ENCODE measurements around the gene PEX14.
"Not testable (repeated sequence)": the region's sequence is repeated elsewhere in the genome, so short reads cannot be mapped to it uniquely, and the experiment has no call there.

The PEX14 gene

GRCh38 chr1:10450836-10451235 is 23.9 kb upstream of the PEX14 start:
- no peak for DNase-seq (ENCODE audit: low spot score)

- peak; percentile 63 for DNase-seq (ENCODE audit: low spot score)
Measured at GRCh38 chr1:10451287-10451686, 23.5 kb upstream of the PEX14 start.

DNA sequence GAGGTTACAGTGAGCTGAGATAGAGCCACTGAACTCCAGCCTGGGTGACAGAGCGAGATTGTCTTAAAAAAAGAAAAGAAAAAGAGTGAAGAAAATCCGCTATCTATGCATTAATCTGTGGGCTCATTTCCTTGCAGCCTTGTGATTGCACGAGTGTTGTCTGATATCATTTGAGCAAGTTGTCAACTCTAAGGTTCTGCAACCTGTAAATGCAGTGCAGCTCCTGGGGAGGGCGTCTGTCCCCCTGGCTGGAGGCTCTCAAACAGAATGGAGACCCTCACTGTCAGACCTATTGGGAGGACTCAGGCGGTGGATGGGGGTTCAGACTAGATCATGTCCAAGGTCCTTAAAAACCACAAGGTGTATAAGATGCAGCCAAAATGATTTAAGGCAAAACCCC is 18.7 kb upstream of the PEX14 start:
- DNase-seq (ENCODE audit: low spot score) = no peak

- no peak for DNase-seq (ENCODE audit: low spot score)
Measured at GRCh38 chr1:10456661-10457060, 18.1 kb upstream of the PEX14 start.

DNA sequence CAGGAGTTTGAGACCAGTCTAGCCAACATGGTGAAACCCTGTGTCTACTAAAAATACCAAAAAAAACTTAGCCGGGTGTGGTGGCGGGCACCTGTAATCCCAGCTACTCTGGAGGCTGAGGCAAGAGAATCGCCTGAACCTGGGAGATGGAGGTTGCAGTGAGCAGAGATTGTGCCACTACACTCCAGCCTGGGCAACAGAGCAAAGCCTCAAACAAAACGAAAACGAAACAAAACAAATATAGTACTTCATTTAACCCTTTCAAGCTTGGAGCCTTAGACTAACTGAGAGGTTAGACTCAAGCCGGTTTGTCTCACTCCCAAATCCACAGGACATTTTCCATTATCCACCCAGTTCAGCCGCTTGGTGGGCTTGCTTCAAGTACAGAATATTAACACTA is 17.3 kb upstream of the PEX14 start:
- DNase-seq (ENCODE audit: low spot score) = not testable (repeated sequence)

DNA sequence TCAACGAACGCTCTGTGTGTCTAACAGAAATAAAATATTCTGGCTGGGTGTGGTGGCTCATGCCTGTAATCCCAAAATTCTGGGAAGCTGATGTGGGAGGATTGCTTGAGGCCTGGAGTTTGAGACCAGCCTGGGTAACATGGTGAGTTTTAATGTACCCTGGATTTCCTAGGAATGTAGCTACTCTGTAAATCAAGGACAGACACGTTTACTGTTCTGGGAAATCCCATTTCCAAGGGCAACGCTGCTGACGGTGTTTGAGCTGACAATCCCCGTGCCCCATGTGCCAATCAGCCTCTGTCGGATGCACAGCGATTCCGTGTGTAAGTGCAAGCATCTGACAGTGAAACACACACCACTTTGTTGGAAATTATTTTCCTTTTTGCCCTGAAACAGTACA is 16.9 kb upstream of the PEX14 start:
- DNase-seq (ENCODE audit: low spot score) = no peak

- peak; percentile 70 for DNase-seq (ENCODE audit: low spot score)
Measured at GRCh38 chr1:10459184-10459583, 15.6 kb upstream of the PEX14 start.

DNA sequence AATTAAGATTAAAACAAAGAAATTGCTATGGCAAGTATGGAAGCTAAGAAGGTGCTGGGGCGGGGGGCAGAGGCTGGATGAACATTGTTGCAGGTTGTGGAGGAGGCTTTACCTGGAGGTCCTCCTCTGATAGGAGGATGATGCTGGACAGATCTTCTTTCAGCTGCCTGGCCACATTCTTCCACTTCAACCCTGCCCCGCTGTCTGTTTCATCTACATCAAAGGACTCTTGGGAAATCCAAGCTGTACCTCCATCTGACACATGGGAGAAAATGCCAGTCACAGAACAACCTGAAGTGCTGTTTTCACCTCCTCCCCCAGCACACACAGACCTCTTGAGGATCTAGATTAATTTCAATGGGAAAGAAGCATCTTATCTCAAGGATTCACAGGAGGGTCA is 7.7 kb upstream of the PEX14 start:
- DNase-seq (ENCODE audit: low spot score) = no peak

DNA sequence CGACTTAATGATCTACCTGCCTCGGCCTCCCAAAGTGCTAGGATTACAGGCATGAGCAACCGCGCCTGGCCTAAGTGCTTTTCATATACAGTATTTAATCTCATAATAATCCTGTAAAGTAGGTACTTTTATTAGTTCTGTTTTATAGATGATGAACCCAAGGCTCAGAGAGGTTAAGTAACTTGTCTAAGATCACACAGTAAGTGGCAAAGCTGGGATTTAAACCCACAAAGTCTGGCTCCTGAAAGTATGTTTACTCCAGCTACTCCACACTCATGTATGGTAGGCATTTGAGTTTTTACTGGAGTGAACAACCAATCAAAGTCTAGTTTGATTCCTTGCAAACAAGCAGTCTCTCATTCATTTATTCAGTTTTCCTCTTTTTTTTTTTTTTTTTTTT is 4.7 kb upstream of the PEX14 start:
- DNase-seq (ENCODE audit: low spot score) = no peak

GRCh38 chr1:10471411-10472219 is 3.1 kb upstream of the PEX14 start:
- no peak for DNase-seq (ENCODE audit: low spot score)

GRCh38 chr1:10472220-10473144 is 2.3 kb upstream of the PEX14 start, which contains the start of gene DFFA:
DFFA (minus strand) TSS chr1:10472529; CDS start chr1:10472458, 71 bp downstream.
- peak; percentile 96 for DNase-seq (ENCODE audit: low spot score)

- no peak for DNase-seq (ENCODE audit: low spot score)
Measured at GRCh38 chr1:10473145-10473765, 1.5 kb upstream of the PEX14 start.

DNA sequence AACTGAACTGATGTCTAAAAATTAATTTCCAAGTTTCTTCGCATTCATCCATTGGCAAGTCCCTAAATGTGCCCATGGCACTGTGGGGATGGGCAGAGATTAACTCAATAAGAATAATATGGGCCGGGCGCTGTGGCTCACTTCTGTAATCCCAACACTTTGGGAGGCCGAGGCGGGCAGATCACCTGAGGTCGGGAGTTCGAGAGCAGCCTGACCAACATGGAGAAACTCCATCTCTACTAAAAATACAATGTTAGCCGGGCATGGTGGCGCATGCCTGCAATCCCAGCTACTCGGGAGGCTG is 489 bp upstream of the PEX14 start:
- DNase-seq (ENCODE audit: low spot score) = not testable (repeated sequence)

GRCh38 chr1:10475510-10475909 is 760 bp downstream of the PEX14 start:
- DNase-seq (ENCODE audit: low spot score) = no peak

- DNase-seq (ENCODE audit: low spot score) = no peak
Measured at GRCh38 chr1:10479296-10479695, 4.5 kb downstream of the PEX14 start.

- no peak for DNase-seq (ENCODE audit: low spot score)
Measured at GRCh38 chr1:10480614-10481013, 5.9 kb downstream of the PEX14 start.

- DNase-seq (ENCODE audit: low spot score) = no peak
Measured at GRCh38 chr1:10484521-10484920, 9.8 kb downstream of the PEX14 start.

- no peak for DNase-seq (ENCODE audit: low spot score)
Measured at GRCh38 chr1:10489291-10490055, 14.7 kb downstream of the PEX14 start.

DNA sequence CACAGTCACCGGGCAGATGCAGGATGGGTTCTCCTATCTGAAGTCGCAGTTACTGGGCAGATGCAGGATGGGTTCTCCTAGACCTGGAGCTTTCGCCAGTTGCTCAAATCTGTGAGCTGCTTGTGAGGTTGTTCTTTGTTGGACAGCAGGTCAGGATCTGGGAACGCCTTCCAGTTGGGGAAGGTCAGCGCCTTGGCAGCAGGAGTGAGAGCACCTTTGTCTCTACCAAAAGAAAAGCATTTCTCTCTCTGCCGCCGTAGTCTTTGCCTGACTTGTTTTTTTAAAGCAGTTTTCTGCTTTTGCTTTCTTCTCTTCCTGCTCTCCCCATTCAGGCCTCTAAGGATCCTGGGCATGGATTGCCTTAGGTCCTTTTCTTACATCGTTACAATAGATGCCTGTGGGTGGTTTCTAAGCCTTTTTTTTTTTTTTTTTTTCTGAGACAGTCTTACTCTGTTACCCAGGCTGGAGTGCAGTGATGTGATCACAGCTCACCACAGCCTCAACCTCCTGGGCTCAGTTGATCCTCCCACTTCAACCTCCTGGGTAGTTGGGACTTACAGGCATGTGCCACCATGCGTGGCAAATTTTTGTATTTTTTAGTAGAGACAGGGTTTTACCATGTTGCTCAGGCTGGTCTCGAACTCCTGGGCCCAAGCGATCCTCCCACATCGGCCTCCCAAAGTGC is 15.7 kb downstream of the PEX14 start:
- DNase-seq (ENCODE audit: low spot score) = no peak

GRCh38 chr1:10494418-10494753 is 19.6 kb downstream of the PEX14 start:
- DNase-seq (ENCODE audit: low spot score) = no peak

- DNase-seq (ENCODE audit: low spot score) = peak; percentile 89
Measured at GRCh38 chr1:10494754-10495474, 20.2 kb downstream of the PEX14 start.

All from AG08395 (cell line).